NCI-H2107 (cell line): ENCODE measurements around the gene ATG5.
"Not testable (repeated sequence)": the region's sequence is repeated elsewhere in the genome, so short reads cannot be mapped to it uniquely, and the experiment has no call there.

Experiments
- DNase-seq: peaks from one replicate; lab custom pipeline; 2025; lab: John Stamatoyannopoulos, UW

The ATG5 gene

GRCh38 chr6:106309766-106310373 lies 15.7 kb downstream of the ATG5 start:
- no peak for DNase-seq

- no peak for DNase-seq
Observed at GRCh38 chr6:106308985-106309384, 16.6 kb downstream of the ATG5 start.

DNA sequence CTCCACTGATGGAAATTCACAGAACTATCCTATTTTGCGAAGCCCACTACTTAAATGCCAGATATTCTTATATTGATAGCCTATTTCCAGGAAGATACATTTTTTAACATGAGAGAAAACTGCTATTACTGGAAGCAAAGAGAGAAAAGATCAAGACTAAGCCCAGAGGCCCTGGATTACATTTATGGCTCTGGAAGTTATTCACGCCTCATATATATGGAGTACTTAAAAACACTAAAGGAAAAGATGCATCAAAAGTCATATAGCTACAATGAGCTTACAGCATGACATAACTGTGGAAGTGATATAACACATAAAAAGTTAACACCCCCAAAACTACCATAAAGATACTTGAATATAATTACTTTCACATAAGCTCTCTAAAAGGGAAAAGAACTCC lies 19.8 kb downstream of the ATG5 start:
- DNase-seq, result no peak

- DNase-seq, result no peak
Observed at GRCh38 chr6:106300944-106301343, 24.6 kb downstream of the ATG5 start.

- no peak for DNase-seq
Observed at GRCh38 chr6:106300020-106300780, 25.4 kb downstream of the ATG5 start.

GRCh38 chr6:106293116-106293515 lies 32.4 kb downstream of the ATG5 start:
- no peak for DNase-seq

- DNase-seq, result no peak
Observed at GRCh38 chr6:106290954-106291353, 34.6 kb downstream of the ATG5 start.

- DNase-seq, result no peak
Observed at GRCh38 chr6:106290032-106290431, 35.5 kb downstream of the ATG5 start.

DNA sequence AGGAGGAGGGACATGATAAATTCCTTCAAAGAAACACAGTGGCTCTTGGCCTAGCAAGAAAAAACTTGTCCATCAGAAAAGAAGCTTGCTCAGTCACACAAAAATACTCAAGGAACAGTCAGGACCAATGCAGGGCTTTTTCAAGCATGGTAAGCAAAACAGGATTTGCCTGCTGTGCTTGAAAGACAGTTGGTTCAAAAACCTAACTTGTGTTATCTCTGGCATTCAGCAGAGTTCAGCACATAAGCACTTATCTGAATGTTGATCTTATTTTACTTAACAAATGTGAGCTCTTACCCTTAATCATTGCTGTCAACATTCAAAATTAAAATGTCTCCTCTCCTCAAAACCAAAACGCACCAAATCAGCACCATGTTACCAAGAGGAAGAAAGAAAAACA lies 38.3 kb downstream of the ATG5 start:
- DNase-seq, result no peak

DNA sequence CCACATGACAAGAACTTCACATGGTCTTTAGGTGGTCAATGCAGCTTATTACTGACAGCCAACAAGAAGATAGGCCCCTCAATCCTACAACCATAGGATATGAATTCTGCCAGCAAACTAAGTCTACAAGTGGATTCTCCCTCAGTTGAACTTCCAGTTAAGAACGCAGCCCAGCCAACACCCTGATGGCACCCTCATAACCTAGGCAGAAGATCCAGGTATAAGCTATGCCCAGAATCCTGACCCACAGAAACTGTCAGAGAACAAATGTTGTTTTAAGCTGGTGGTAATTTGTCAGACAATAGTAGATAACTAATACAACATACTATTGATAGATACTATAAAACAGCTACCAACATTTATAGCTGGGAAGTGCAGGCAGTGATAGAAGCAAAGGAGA lies 38.8 kb downstream of the ATG5 start:
- no peak for DNase-seq

DNA sequence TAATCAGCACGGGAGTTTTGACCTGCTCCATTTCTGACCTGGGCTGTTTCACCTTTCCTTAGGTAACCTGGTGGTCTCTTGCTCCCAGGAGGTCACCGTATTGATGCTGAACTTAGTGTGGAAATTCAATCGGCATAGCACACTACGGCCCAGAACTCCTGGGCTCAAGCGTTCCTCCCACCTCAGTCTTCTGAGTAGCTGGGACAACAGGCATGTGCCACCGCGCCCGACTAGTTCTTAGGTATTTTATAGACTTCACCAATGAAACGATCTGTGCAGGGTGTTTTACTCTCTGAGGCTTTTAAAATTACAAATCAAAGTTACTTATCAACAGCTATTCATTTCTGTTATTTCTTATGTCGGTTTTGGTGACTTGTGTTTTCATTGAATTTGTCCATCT lies 42.1 kb downstream of the ATG5 start:
- no peak for DNase-seq

GRCh38 chr6:106281661-106282060 lies 43.9 kb downstream of the ATG5 start:
- no peak for DNase-seq

DNA sequence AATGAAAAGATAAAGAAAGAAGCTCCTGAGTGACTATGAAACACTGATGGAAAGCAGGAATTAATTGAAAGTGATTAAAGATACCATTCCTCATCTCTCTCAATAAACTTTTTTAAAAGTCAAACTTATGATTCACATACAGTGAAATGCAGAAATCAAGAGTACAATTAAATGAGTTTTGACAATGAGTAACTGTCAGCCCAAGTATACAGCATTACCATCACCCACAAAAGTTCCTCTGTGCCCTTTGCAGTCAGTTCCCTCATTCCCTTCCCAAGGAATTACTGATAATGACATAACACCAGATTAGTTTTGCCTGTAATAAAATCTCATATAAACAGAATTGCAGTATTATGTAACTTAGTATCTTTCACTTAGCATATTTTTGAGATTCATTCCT lies 44.5 kb downstream of the ATG5 start:
- no peak for DNase-seq

- no peak for DNase-seq
Observed at GRCh38 chr6:106279179-106279578, 46.4 kb downstream of the ATG5 start.

DNA sequence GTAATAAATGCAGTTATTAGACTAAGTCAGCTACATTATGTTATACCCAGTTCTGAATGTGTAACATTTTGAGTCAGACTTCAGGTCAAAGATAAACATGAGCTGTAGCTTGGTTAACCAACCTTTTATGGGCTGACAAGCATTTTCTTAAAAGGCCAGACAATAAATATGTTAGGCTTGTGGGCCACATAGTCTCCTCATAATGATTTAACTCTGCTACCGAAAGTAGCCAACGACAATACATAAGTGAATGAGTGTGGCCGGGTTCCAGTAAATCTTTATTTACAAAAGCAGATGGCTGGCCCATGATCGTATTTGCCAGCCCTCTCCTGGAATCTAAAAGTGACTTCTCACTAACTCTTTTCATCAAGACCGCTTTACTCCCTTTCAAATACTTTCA lies 49.9 kb downstream of the ATG5 start:
- DNase-seq, result no peak

DNA sequence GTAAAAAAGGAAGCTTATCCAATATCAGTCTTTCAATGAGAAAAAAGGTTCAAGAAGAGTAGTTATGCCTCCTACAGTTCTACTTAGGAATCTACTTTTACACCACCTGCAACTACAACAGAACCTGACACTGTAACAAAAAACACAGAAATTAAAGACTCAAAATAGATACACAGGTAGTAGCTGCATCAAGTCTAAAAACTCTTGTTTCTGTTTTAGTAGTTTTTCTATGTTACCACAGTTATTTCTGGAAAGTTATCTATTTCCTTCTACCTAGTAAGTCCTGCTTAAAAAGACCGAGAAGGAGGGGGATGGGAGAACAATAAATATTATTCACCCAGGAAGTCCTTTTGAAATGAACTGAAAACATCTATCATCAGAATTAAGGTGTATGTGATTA lies 52.5 kb downstream of the ATG5 start:
- DNase-seq, result no peak

GRCh38 chr6:106272287-106272686 lies 53.3 kb downstream of the ATG5 start:
- DNase-seq, result no peak

- no peak for DNase-seq
Observed at GRCh38 chr6:106270414-106270813, 55.1 kb downstream of the ATG5 start.

- not testable (repeated sequence) for DNase-seq
Observed at GRCh38 chr6:106269268-106269919, 56.2 kb downstream of the ATG5 start.

GRCh38 chr6:106268500-106268899 lies 57.1 kb downstream of the ATG5 start:
- not testable (repeated sequence) for DNase-seq

GRCh38 chr6:106264433-106264832 lies 61.1 kb downstream of the ATG5 start:
- not testable (repeated sequence) for DNase-seq

- DNase-seq, result not testable (repeated sequence)
Observed at GRCh38 chr6:106259748-106260147, 65.8 kb downstream of the ATG5 start.

- no peak for DNase-seq
Observed at GRCh38 chr6:106258726-106259125, 66.8 kb downstream of the ATG5 start.
